SK-N-SH treated with all-trans-retinoic acid at 6 μM for 48 hours (cell line): ENCODE data around the gene PEPD.

Experiments used
- ATAC-seq: fragments of 200-7000 bp; cut with Tn5 transposase; 3 replicates; pipeline ENCODE4 v1.9.1; 2020; ENCODE audit warnings: mild to moderate bottlenecking, moderate library complexity
- ARNTL ChIP-seq: fragments of 450-650 bp; formaldehyde crosslinking; IDR thresholded peaks from 2 replicates; pipeline ENCODE4 v1.5.0; 2020; ENCODE audit warnings: low read depth, mild to moderate bottlenecking, moderate library complexity, borderline replicate concordance
- BACH2 ChIP-seq: fragments of 250-450 bp; sonication (Bioruptor Pico); IDR thresholded peaks from 2 replicates; pipeline ENCODE4 v1.9.0; 2021; ENCODE audit warnings: mild to moderate bottlenecking, borderline replicate concordance
- CSDC2 ChIP-seq: fragments of 250-450 bp; sonication (Bioruptor Pico); IDR thresholded peaks from 2 replicates; pipeline ENCODE4 v1.5.0; 2020; ENCODE audit warnings: mild to moderate bottlenecking, moderate library complexity
- ESRRG ChIP-seq: fragments of 250-450 bp; sonication (Bioruptor Pico); IDR thresholded peaks from 2 replicates; pipeline ENCODE4 v1.6.1; 2021; ENCODE audit warnings: mild to moderate bottlenecking
- GLIS3 ChIP-seq: fragments of 250-450 bp; sonication (Bioruptor Pico); IDR thresholded peaks from 2 replicates; pipeline ENCODE4 v1.5.0; 2020; ENCODE audit warnings: mild to moderate bottlenecking, moderate library complexity
- ISL1 ChIP-seq: fragments of 250-450 bp; sonication (Bioruptor Pico); IDR thresholded peaks from 2 replicates; pipeline ENCODE4 v2.1.2; 2022; ENCODE audit warnings: mild to moderate bottlenecking, moderate library complexity
- OSR1 ChIP-seq: fragments of 250-450 bp; sonication (Bioruptor Pico); IDR thresholded peaks from 2 replicates; pipeline ENCODE4 v1.8.0; 2022; ENCODE audit warnings: moderate library complexity, mild to moderate bottlenecking, inconsistent platforms
- PPARA ChIP-seq: fragments of 250-450 bp; sonication (Bioruptor Pico); IDR thresholded peaks from 2 replicates; pipeline ENCODE4 v1.5.0; 2020; ENCODE audit warnings: mild to moderate bottlenecking, borderline replicate concordance
- RARB ChIP-seq: fragments of 250-450 bp; sonication (Bioruptor Pico); IDR thresholded peaks from 2 replicates; pipeline ENCODE4 v1.8.0; 2021; ENCODE audit warnings: mild to moderate bottlenecking, moderate library complexity
- SNAI2 ChIP-seq: fragments of 250-450 bp; sonication (Bioruptor Pico); IDR thresholded peaks from 2 replicates; pipeline ENCODE4 v1.5.0; 2020; ENCODE audit warnings: mild to moderate bottlenecking, moderate library complexity
- TCF4 ChIP-seq: fragments of 250-450 bp; sonication (Bioruptor Pico); IDR thresholded peaks from 2 replicates; pipeline ENCODE4 v1.8.0; 2021; ENCODE audit warnings: mild to moderate bottlenecking, moderate library complexity, borderline replicate concordance
- ZFP30 ChIP-seq: fragments of 450-650 bp; formaldehyde crosslinking; IDR thresholded peaks from 2 replicates; pipeline ENCODE4 v1.5.0; 2022; ENCODE audit warnings: mild to moderate bottlenecking, moderate library complexity
- ZNF70 ChIP-seq: fragments of 450-650 bp; formaldehyde crosslinking; IDR thresholded peaks from 2 replicates; pipeline ENCODE4 v1.5.0; 2020; ENCODE audit warnings: mild to moderate bottlenecking, moderate library complexity
- TF ChIP-seq, protein P1 (sequence below): fragments of 250-450 bp; sonication (Bioruptor Pico); IDR thresholded peaks from 2 replicates; pipeline ENCODE4 v1.8.0; 2021; ENCODE audit warnings: low read depth, mild to moderate bottlenecking, moderate library complexity, borderline replicate concordance
- TF ChIP-seq, protein P2 (sequence below): fragments of 250-450 bp; sonication (Bioruptor Pico); IDR thresholded peaks from 2 replicates; pipeline ENCODE4 v1.5.1; 2020; ENCODE audit warnings: low read depth, mild to moderate bottlenecking, moderate library complexity
- TF ChIP-seq, protein P3 (sequence below): fragments of 250-450 bp; sonication (Bioruptor Pico); IDR thresholded peaks from 2 replicates; pipeline ENCODE4 v1.5.0; 2020; ENCODE audit warnings: mild to moderate bottlenecking, moderate library complexity
- TF ChIP-seq, protein P4 (sequence below): fragments of 250-450 bp; sonication (Bioruptor Pico); IDR thresholded peaks from 2 replicates; pipeline ENCODE4 v1.8.0; 2020; ENCODE audit warnings: mild to moderate bottlenecking, moderate library complexity, borderline replicate concordance

Gene PEPD

DNA sequence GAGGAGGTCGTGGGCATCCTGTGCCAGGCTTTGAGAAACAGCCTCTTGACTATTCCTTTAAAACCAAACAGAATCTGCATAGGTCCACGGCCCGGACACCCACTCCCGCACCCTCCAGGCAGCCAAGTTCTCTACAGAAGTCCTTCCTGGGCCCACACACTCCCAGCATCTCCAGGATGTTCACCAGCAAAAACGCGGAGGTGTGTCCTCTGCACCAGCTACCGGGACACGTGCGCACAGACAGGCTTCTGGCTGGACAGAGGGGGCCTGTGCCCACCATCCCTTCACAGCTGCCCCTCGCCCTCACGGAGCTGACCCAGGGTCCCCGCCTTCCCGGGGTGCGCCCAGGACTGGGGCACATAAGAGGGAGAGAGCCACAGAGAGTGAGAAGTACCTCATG is 103.8 kb downstream of the PEPD start (continued):
- no peak for TF ChIP-seq ARNTL (CRISPR knock-in tag)
- TF ChIP-seq GLIS3 (CRISPR knock-in tag) = no peak
- TF ChIP-seq, protein P1, sequence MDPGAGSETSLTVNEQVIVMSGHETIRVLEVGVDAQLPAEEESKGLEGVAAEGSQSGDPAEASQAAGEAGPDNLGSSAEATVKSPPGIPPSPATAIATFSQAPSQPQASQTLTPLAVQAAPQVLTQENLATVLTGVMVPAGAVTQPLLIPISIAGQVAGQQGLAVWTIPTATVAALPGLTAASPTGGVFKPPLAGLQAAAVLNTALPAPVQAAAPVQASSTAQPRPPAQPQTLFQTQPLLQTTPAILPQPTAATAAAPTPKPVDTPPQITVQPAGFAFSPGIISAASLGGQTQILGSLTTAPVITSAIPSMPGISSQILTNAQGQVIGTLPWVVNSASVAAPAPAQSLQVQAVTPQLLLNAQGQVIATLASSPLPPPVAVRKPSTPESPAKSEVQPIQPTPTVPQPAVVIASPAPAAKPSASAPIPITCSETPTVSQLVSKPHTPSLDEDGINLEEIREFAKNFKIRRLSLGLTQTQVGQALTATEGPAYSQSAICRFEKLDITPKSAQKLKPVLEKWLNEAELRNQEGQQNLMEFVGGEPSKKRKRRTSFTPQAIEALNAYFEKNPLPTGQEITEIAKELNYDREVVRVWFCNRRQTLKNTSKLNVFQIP (CRISPR knock-in tag) = no peak
- TF ChIP-seq, all 23 proteins: peak for 0

DNA sequence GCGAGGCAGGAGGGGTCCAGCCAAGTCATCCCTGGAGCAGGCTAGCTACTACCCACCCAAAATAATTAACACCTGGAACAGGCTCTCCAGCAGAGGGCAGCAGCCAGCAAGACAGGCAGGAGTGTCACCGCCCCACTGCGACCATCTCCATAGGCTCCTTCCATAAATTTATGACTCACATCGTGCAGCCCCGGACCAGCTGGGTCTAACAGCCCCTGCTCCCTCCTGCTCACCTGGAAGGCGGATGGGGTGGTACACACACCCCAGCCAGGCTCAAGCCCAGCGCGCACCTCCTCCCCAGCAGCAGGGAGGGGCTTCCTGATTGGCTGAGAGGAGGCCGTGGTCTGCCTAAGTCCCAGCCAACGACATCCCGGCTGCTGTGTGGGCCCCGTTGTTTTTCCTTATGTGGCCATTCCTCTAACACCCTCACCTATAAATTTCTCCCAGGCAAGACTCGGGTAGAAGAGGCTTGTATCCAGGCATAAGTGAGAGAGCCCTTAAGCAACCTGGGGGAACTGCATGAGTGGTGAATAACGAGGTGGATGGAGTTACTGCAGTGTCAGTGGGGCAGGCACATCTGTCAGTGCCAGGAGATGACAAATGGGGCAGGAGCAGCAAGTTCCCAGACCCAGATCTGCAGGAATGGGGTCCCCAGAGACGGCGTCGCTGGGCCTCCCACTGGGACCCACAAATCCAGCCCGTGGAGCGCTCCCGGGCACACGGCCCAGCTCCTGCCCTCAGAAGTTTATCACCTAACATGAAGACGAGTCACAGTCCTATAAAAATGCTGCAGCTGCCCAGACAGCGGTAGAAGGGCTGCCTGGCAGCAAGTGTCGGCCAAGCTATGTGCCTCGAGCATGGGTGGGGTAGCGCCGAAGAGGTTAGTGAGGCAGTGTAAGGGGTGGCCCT is 105.0 kb downstream of the PEPD start:
- TF ChIP-seq, protein P2, sequence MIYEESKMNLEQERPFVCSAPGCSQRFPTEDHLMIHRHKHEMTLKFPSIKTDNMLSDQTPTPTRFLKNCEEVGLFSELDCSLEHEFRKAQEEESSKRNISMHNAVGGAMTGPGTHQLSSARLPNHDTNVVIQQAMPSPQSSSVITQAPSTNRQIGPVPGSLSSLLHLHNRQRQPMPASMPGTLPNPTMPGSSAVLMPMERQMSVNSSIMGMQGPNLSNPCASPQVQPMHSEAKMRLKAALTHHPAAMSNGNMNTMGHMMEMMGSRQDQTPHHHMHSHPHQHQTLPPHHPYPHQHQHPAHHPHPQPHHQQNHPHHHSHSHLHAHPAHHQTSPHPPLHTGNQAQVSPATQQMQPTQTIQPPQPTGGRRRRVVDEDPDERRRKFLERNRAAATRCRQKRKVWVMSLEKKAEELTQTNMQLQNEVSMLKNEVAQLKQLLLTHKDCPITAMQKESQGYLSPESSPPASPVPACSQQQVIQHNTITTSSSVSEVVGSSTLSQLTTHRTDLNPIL = no peak
- TF ChIP-seq ZNF70 (CRISPR knock-in tag) (no peak), GLIS3 (CRISPR knock-in tag) (no peak), ISL1 (CRISPR knock-in tag) (no peak)
- peak; percentile 81 for ATAC-seq

DNA sequence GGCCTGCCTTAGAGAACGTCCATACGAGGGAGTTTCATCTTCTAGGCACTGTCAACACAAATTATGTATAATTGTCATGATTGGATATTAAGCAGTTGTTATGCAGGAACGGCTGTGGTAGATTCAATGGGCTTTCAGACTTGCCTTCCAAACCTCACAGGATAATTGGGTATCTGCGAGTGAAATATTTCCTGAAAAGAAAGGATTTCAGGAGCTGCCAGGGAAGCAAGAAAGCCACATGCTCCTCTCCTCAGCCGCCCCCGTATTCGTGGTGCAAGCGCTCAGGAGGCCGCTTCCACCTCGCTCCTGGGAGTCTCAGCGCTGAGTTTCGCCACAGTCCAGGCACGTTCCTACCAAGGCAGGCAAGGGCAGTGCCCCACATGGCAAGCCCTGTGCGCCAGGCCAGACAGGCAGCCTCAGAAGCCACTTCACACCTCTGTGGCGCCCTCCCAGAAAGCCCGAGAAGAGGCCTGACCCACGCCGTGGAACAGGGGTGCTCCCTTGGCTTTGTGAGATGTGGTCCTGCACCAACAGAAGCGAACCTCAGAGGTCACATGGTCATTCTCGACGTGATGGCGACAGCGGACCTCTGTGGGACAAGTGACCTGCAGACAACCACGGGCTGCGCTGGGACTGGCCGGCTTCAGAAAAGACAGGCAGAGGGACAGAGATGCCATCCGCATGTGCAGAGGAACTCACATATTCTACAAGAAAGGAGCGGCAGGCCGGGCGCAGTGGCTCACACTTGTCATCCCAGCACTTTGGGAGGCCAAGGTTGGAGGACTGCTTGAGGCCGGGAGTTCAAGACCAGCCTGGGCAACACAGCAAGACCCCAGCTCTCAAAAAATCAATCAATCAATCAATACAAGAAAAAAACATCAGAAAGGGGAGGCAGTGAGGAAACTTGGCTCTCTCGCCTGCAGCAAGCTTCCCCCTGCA is 106.7 kb downstream of the PEPD start:
- ATAC-seq = peak; percentile 25; the same call in 1 of the 3 replicates
- no peak for TF ChIP-seq ARNTL (CRISPR knock-in tag)
- TF ChIP-seq ISL1 (CRISPR knock-in tag) = peak; percentile 34

DNA sequence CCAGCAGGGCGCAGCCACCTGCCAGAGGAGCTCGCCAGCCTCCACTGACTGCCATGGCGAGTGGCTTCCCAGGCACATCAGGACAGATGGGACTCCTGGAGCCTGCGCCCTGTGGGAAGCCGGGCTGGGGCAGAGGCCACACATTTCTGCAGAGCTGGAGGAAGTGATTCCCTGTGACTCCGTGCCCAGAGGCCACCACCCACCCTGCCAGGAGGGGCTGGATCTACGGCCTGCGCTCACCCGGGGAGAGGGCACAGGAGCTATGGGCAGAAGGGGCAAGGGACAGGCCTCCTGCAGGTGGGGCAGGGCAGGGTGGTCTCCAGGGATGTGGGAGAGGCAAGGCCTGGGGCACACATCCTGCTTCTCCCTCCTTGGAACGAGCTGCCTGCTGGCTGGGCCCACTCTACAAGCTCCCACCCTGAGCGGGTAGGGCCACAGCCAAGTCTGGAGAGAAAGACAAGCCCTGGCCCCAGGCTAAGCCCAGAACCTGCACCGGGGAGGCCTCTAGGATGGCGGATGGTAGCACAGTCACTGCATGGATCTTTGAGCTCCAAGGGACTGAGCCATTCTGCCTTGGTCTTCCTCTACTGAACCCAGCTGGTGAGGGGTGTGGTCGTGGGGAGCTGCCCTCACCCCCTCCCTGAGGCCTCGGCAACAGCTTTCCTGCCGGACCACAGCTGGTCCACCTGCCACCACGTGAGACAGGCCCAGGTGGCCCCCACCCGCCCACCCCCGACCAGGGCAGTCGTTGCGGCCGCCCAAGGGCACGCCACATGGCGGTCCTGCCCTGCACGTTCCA is 107.5 kb downstream of the PEPD start:
- ATAC-seq = no peak; the same call in 2 of the 3 replicates
- TF ChIP-seq, protein P3, sequence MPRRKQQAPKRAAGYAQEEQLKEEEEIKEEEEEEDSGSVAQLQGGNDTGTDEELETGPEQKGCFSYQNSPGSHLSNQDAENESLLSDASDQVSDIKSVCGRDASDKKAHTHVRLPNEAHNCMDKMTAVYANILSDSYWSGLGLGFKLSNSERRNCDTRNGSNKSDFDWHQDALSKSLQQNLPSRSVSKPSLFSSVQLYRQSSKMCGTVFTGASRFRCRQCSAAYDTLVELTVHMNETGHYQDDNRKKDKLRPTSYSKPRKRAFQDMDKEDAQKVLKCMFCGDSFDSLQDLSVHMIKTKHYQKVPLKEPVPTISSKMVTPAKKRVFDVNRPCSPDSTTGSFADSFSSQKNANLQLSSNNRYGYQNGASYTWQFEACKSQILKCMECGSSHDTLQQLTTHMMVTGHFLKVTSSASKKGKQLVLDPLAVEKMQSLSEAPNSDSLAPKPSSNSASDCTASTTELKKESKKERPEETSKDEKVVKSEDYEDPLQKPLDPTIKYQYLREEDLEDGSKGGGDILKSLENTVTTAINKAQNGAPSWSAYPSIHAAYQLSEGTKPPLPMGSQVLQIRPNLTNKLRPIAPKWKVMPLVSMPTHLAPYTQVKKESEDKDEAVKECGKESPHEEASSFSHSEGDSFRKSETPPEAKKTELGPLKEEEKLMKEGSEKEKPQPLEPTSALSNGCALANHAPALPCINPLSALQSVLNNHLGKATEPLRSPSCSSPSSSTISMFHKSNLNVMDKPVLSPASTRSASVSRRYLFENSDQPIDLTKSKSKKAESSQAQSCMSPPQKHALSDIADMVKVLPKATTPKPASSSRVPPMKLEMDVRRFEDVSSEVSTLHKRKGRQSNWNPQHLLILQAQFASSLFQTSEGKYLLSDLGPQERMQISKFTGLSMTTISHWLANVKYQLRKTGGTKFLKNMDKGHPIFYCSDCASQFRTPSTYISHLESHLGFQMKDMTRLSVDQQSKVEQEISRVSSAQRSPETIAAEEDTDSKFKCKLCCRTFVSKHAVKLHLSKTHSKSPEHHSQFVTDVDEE = no peak
- TF ChIP-seq BACH2 (CRISPR knock-in tag) = no peak
- no peak for TF ChIP-seq RARB (CRISPR knock-in tag)
- no peak for TF ChIP-seq TCF4
- TF ChIP-seq ZFP30 (CRISPR knock-in tag) = no peak
- TF ChIP-seq, protein P2 = no peak
- TF ChIP-seq SNAI2 (CRISPR knock-in tag) = no peak
- TF ChIP-seq PPARA (CRISPR knock-in tag) = no peak
- TF ChIP-seq ISL1 (CRISPR knock-in tag) = no peak
- TF ChIP-seq ESRRG = no peak
- TF ChIP-seq CSDC2 (CRISPR knock-in tag) = no peak
- no peak for TF ChIP-seq OSR1
- TF ChIP-seq, protein P4, sequence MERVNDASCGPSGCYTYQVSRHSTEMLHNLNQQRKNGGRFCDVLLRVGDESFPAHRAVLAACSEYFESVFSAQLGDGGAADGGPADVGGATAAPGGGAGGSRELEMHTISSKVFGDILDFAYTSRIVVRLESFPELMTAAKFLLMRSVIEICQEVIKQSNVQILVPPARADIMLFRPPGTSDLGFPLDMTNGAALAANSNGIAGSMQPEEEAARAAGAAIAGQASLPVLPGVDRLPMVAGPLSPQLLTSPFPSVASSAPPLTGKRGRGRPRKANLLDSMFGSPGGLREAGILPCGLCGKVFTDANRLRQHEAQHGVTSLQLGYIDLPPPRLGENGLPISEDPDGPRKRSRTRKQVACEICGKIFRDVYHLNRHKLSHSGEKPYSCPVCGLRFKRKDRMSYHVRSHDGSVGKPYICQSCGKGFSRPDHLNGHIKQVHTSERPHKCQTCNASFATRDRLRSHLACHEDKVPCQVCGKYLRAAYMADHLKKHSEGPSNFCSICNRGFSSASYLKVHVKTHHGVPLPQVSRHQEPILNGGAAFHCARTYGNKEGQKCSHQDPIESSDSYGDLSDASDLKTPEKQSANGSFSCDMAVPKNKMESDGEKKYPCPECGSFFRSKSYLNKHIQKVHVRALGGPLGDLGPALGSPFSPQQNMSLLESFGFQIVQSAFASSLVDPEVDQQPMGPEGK (CRISPR knock-in tag) = no peak
